GM18508 (cell line): ENCODE results near the gene TRAPPC12.
"Not testable (repeated sequence)": the region's sequence is repeated elsewhere in the genome, so short reads cannot be mapped to it uniquely, and the experiment has no call there.

Experiments
- ATAC-seq: cut with Tn5 transposase; IDR thresholded peaks from one replicate; pipeline ENCODE4 v1.9.1; 2021; ENCODE audit warnings: moderate number of reproducible peaks; ENCODE audit not compliant: insufficient read depth, unreplicated experiment

The TRAPPC12 gene

GRCh38 chr2:3481736-3482362 is 102.4 kb downstream of the TRAPPC12 start:
- no peak for ATAC-seq

- ATAC-seq, result no peak
Measured at GRCh38 chr2:3482363-3482821, 102.9 kb downstream of the TRAPPC12 start.

- ATAC-seq, result no peak
Measured at GRCh38 chr2:3483227-3483985, 103.9 kb downstream of the TRAPPC12 start.

- ATAC-seq, result no peak
Measured at GRCh38 chr2:3483986-3484960, 104.8 kb downstream of the TRAPPC12 start.

GRCh38 chr2:3485166-3485565 is 105.7 kb downstream of the TRAPPC12 start:
- no peak for ATAC-seq

GRCh38 chr2:3486047-3487027 is 106.8 kb downstream of the TRAPPC12 start:
- ATAC-seq, result no peak

GRCh38 chr2:3487028-3487425 is 107.5 kb downstream of the TRAPPC12 start:
- ATAC-seq, result no peak

- no peak for ATAC-seq
Measured at GRCh38 chr2:3487432-3487831, 107.9 kb downstream of the TRAPPC12 start.

GRCh38 chr2:3488061-3488531 is 108.6 kb downstream of the TRAPPC12 start:
- no peak for ATAC-seq

GRCh38 chr2:3488855-3489763 is 109.6 kb downstream of the TRAPPC12 start:
- no peak for ATAC-seq

- no peak for ATAC-seq
Measured at GRCh38 chr2:3489764-3490115, 110.2 kb downstream of the TRAPPC12 start.

GRCh38 chr2:3490191-3491170 is 111.0 kb downstream of the TRAPPC12 start:
- ATAC-seq, result no peak

GRCh38 chr2:3491306-3491705 is 111.8 kb downstream of the TRAPPC12 start:
- no peak for ATAC-seq

GRCh38 chr2:3491716-3492474 is 112.4 kb downstream of the TRAPPC12 start:
- ATAC-seq, result no peak

- ATAC-seq, result not testable (repeated sequence)
Measured at GRCh38 chr2:3492475-3492787, 112.9 kb downstream of the TRAPPC12 start.

GRCh38 chr2:3492951-3493614 is 113.6 kb downstream of the TRAPPC12 start:
- ATAC-seq, result no peak
